Transverse colon (tissue), 3 donors: Measurements from ENCODE around the gene KRTAP12-1.

Experiments
- CTCF ChIP-seq, 5 experiments: fragments of 200-600 bp in 3 of 5; fragments of 450-650 bp in 2 of 5; sonication (generic) in 3 of 5; IDR thresholded peaks; 1 replicate in 2 of 5; 2 replicates in 3 of 5; pipeline ENCODE4 v1.5.1; 2016 to 2017; ENCODE audit warnings: antibody characterized with exemption in 5 of 5, inconsistent platforms in 3 of 5, mild to moderate bottlenecking in 2 of 5, moderate library complexity in 1 of 5
- POLR2A ChIP-seq: fragments of 450-650 bp; IDR thresholded peaks from one replicate; pipeline ENCODE4 v1.6.1; 2016; ENCODE audit warnings: antibody characterized with exemption, mild to moderate bottlenecking, moderate library complexity

GRCh38 chr21:44640761-44641160, 41.2 kb downstream of the KRTAP12-1 start:
- TF ChIP-seq CTCF (IDR thresholded peaks at IDR 0.05) = no peak
- no peak for TF ChIP-seq POLR2A
